ENCODE results near the gene WDFY4. TPM values are rescaled to one million over a fixed set of nuclear protein-coding genes. Genes with fewer than 3 reads are reported as not detected.

WDFY4 gene
- total and polyA plus RNA-seq, 2 donors (not counting 1 experiment from before 2014, with no cell fraction given), result 0.06 to 0.66 TPM

- Histone ChIP-seq H2AFZ (ENCODE audit: low read length) (no peak overlapping the region), H3K4me3 (replicated peaks in 1 of 4; ENCODE audit: control extremely low read depth in 1 of 4, insufficient read depth in 1 of 4, low read depth in 3 of 4, low read length in 4 of 4) (no peak overlapping the region), H3K4me2 (ENCODE audit: extremely low read depth, insufficient read depth, low read length) (no peak overlapping the region), H3K27ac (ENCODE audit: insufficient read depth, low read length) (no peak overlapping the region), H3K36me3 (ENCODE audit: control insufficient read depth, insufficient read depth, low read length) (no peaks in the 10 kb centered on the region), H3K27me3 (ENCODE audit: control insufficient read depth, insufficient read depth, low read length) (peaks cover 3% of the 10 kb centered on the region), H3K79me2 (ENCODE audit: control insufficient read depth, insufficient read depth, low read length) (no peaks in the 10 kb centered on the region), H4K20me1 (ENCODE audit: control insufficient read depth, extremely low read depth, insufficient read depth, low read length) (no peaks in the 10 kb centered on the region), H3K9ac (ENCODE audit: insufficient read depth, low read length) (no peak overlapping the region), H3K9me3 (ENCODE audit: control insufficient read depth, insufficient read depth, low read depth, low read length) (no peaks in the 10 kb centered on the region), H3K4me1 (ENCODE audit: control insufficient read depth, extremely low read depth, insufficient read depth, low read length) (no peaks in the 10 kb centered on the region)
- TF ChIP-seq CTCF (conservative IDR thresholded peaks at IDR 0.05 in 1 of 2, IDR thresholded peaks at IDR 0.05 in 1 of 2; ENCODE audit: low read depth in 1 of 2, low read length in 2 of 2), result no peak
- no peak for TF ChIP-seq EZH2 (IDR thresholded peaks at IDR 0.05; ENCODE audit: low read length, missing control alignments)
- no peak for DNase-seq (ENCODE audit: low read depth in 2 of 2)
Observed at GRCh38 chr10:48982584-48982983, 297.9 kb downstream of the WDFY4 start.

- Histone ChIP-seq H3K79me2 (ENCODE audit: control insufficient read depth, insufficient read depth, low read length) (no peaks in the 10 kb centered on the region), H3K27ac (ENCODE audit: insufficient read depth, low read length) (no peak overlapping the region), H2AFZ (ENCODE audit: low read length) (no peak overlapping the region), H4K20me1 (ENCODE audit: control insufficient read depth, extremely low read depth, insufficient read depth, low read length) (no peaks in the 10 kb centered on the region), H3K4me2 (ENCODE audit: extremely low read depth, insufficient read depth, low read length) (no peak overlapping the region), H3K4me3 (replicated peaks in 1 of 4; ENCODE audit: control extremely low read depth in 1 of 4, insufficient read depth in 1 of 4, low read depth in 3 of 4, low read length in 4 of 4) (no peak overlapping the region), H3K36me3 (ENCODE audit: control insufficient read depth, insufficient read depth, low read length) (no peaks in the 10 kb centered on the region), H3K27me3 (ENCODE audit: control insufficient read depth, insufficient read depth, low read length) (peaks cover 3% of the 10 kb centered on the region), H3K9me3 (ENCODE audit: control insufficient read depth, insufficient read depth, low read depth, low read length) (no peaks in the 10 kb centered on the region), H3K9ac (ENCODE audit: insufficient read depth, low read length) (no peak overlapping the region), H3K4me1 (ENCODE audit: control insufficient read depth, extremely low read depth, insufficient read depth, low read length) (no peaks in the 10 kb centered on the region)
- no peak for TF ChIP-seq CTCF (conservative IDR thresholded peaks at IDR 0.05 in 1 of 2, IDR thresholded peaks at IDR 0.05 in 1 of 2; ENCODE audit: low read depth in 1 of 2, low read length in 2 of 2)
- TF ChIP-seq EZH2 (IDR thresholded peaks at IDR 0.05; ENCODE audit: low read length, missing control alignments), result no peak
- no peak for DNase-seq (ENCODE audit: low read depth in 2 of 2)
Observed at GRCh38 chr10:48983648-48984351, 299.1 kb downstream of the WDFY4 start.

- Histone ChIP-seq H3K36me3 (ENCODE audit: control insufficient read depth, insufficient read depth, low read length) (no peaks in the 10 kb centered on the region), H3K9ac (ENCODE audit: insufficient read depth, low read length) (no peak overlapping the region), H3K4me3 (replicated peaks in 1 of 4; ENCODE audit: control extremely low read depth in 1 of 4, insufficient read depth in 1 of 4, low read depth in 3 of 4, low read length in 4 of 4) (no peak overlapping the region), H3K4me1 (ENCODE audit: control insufficient read depth, extremely low read depth, insufficient read depth, low read length) (no peaks in the 10 kb centered on the region), H3K9me3 (ENCODE audit: control insufficient read depth, insufficient read depth, low read depth, low read length) (no peaks in the 10 kb centered on the region), H4K20me1 (ENCODE audit: control insufficient read depth, extremely low read depth, insufficient read depth, low read length) (no peaks in the 10 kb centered on the region), H3K4me2 (ENCODE audit: extremely low read depth, insufficient read depth, low read length) (no peak overlapping the region), H3K79me2 (ENCODE audit: control insufficient read depth, insufficient read depth, low read length) (no peaks in the 10 kb centered on the region), H3K27me3 (ENCODE audit: control insufficient read depth, insufficient read depth, low read length) (no peaks in the 10 kb centered on the region), H3K27ac (ENCODE audit: insufficient read depth, low read length) (no peak overlapping the region), H2AFZ (ENCODE audit: low read length) (no peak overlapping the region)
- TF ChIP-seq CTCF (conservative IDR thresholded peaks at IDR 0.05 in 1 of 2, IDR thresholded peaks at IDR 0.05 in 1 of 2; ENCODE audit: low read depth in 1 of 2, low read length in 2 of 2), result no peak
- TF ChIP-seq EZH2 (IDR thresholded peaks at IDR 0.05; ENCODE audit: low read length, missing control alignments), result no peak
- no peak for DNase-seq (ENCODE audit: low read depth in 2 of 2)
Observed at GRCh38 chr10:48985621-48986158, 301.0 kb downstream of the WDFY4 start.
